HCT116 (cell line): ENCODE measurements around the gene RANGAP1. TPM values are rescaled to one million over a fixed set of nuclear protein-coding genes. Genes with fewer than 3 reads are reported as not detected.
A peak's percentile ranks its signal among the peaks of the same experiment; 100 is the strongest.

Source experiments
- ATAC-seq: fragments of 200-7000 bp; cut with Tn5 transposase; 2 replicates; pipeline ENCODE4 v1.9.1; 2020; ENCODE audit warnings: mild to moderate bottlenecking, moderate library complexity
- BruUV-seq: library from RNA; stranded (reverse); fragments of 400-500 nt; replicated peaks from 2 replicates; lab custom pipeline; 2021; lab: Mats Ljungman, UMichigan
- CTCF ChIA-PET: fragments of 300-600 bp; sonication (Branson Sonifier 250); formaldehyde crosslinking; loops from one replicate; lab custom pipeline; 2021; ENCODE audit warnings: antibody characterized with exemption; lab: Charles Lee
- POLR2A ChIA-PET: fragments of 300-600, 350-600 bp; sonication (Branson Sonifier 250); formaldehyde crosslinking; loops from one replicate; lab custom pipeline; 2021; ENCODE audit warnings: antibody characterized with exemption; lab: Charles Lee
- RAD21 ChIA-PET, 2 experiments: fragments of 300-600 bp; sonication (Branson Sonifier 250); formaldehyde crosslinking; loops; one replicate each; lab custom pipeline; 2023; ENCODE audit warnings: low total read pairs in 2 of 2; ENCODE audit not compliant: uncharacterized antibody in 2 of 2, unreplicated experiment in 2 of 2, low non-redundant PET in 1 of 2; lab: Charles Lee
- DNase-seq: peaks from one replicate; pipeline ENCODE4 v3.0.0-alpha.2; 2010; ENCODE audit warnings: low read depth, low spot score
- H2AFZ ChIP-seq: fragments of 200-600 bp; shearing (Covaris generic), sonication (generic); 2 replicates; pipeline ENCODE4 v1.6.1; 2017; ENCODE audit warnings: low read depth, mixed run types, mixed read lengths, antibody characterized with exemption, low read length; ENCODE audit not compliant: poor library complexity, severe bottlenecking
- H3K27ac ChIP-seq: 2 replicates; pipeline ENCODE4 v1.5.1; 2012; ENCODE audit warnings: low read depth, low read length
- H3K27me3 ChIP-seq: fragments of 200-600 bp; sonication (generic); 2 replicates; pipeline ENCODE4 v1.6.1; 2016; ENCODE audit warnings: mixed run types, low read length, mixed read lengths; ENCODE audit not compliant: insufficient read depth
- H3K36me3 ChIP-seq, 2 experiments: fragments of 200-500 bp in 1 of 2; fragments of 200-600 bp in 1 of 2; sonication (Bioruptor generic) in 1 of 2; sonication (generic) in 1 of 2; 2 replicates each; pipeline versions ENCODE4 v1.5.1 to v1.6.1; 2014 to 2016; ENCODE audit warnings: low read length in 2 of 2, inconsistent platforms in 1 of 2, mixed read lengths in 1 of 2, mixed run types in 1 of 2; ENCODE audit not compliant: insufficient read depth in 2 of 2, control insufficient read depth in 1 of 2
- H3K4me1 ChIP-seq, 2 experiments: fragments of 200-600 bp in 1 of 2; sonication (generic) in 1 of 2; 2 replicates each; pipeline versions ENCODE4 v1.5.1 to v1.6.1; 2012 to 2017; ENCODE audit warnings: low read length in 2 of 2, inconsistent platforms in 1 of 2, mild to moderate bottlenecking in 1 of 2, mixed read lengths in 1 of 2, mixed run types in 1 of 2, moderate library complexity in 1 of 2; ENCODE audit not compliant: insufficient read depth in 2 of 2, control insufficient read depth in 1 of 2
- H3K4me2 ChIP-seq: fragments of 200-600 bp; sonication (generic); 2 replicates; pipeline ENCODE4 v1.6.1; 2017; ENCODE audit warnings: mixed run types, low read length, mixed read lengths
- H3K4me3 ChIP-seq, 2 experiments: fragments of 200-600 bp in 1 of 2; sonication (generic) in 1 of 2; replicated peaks in 1 of 2; 2 replicates each; pipeline ENCODE4 v1.5.1; 2011 to 2016; ENCODE audit warnings: low read length in 2 of 2, control low read depth in 1 of 2, low read depth in 1 of 2, mild to moderate bottlenecking in 1 of 2, mixed read lengths in 1 of 2, mixed run types in 1 of 2
- H3K79me2 ChIP-seq: fragments of 200-600 bp; sonication (generic); 2 replicates; pipeline ENCODE4 v1.6.1; 2017; ENCODE audit warnings: mild to moderate bottlenecking, mixed run types, low read length, moderate library complexity, mixed read lengths; ENCODE audit not compliant: insufficient read depth
- H3K9ac ChIP-seq: fragments of 200-600 bp; sonication (generic); 2 replicates; pipeline ENCODE4 v1.6.1; 2016; ENCODE audit warnings: low read length, mixed read lengths
- H3K9me2 ChIP-seq: fragments of 200-600 bp; sonication (generic), shearing (Covaris generic); 2 replicates; pipeline ENCODE4 v1.6.1; 2017; ENCODE audit warnings: mixed run types, mild to moderate bottlenecking, moderate library complexity; ENCODE audit not compliant: insufficient read depth
- H3K9me3 ChIP-seq, 2 experiments: fragments of 200-500 bp in 1 of 2; fragments of 200-600 bp in 1 of 2; sonication (Bioruptor generic) in 1 of 2; sonication (generic) in 1 of 2; 2 replicates each; pipeline ENCODE4 v1.6.1; 2014 to 2017; ENCODE audit warnings: low read length in 2 of 2, mixed read lengths in 2 of 2, inconsistent platforms in 1 of 2, low read depth in 1 of 2, mild to moderate bottlenecking in 1 of 2, mixed run types in 1 of 2, moderate library complexity in 1 of 2; ENCODE audit not compliant: control insufficient read depth in 1 of 2, insufficient read depth in 1 of 2
- H4K20me1 ChIP-seq: fragments of 200-600 bp; sonication (generic), shearing (Covaris generic); 2 replicates; pipeline ENCODE4 v1.6.1; 2017; ENCODE audit warnings: mixed run types, mild to moderate bottlenecking, moderate library complexity; ENCODE audit not compliant: insufficient read depth
- CBX3 ChIP-seq: IDR thresholded peaks from 2 replicates; pipeline ENCODE4 v1.6.1; 2012; ENCODE audit warnings: low read depth
- EZH2phosphoT487 ChIP-seq: fragments of 200-600 bp; IDR thresholded peaks from 2 replicates; pipeline ENCODE4 v1.6.1; 2018; ENCODE audit warnings: antibody characterized with exemption, borderline replicate concordance
- intact Hi-C: fragments of 100-400 bp; cut with micrococcal nuclease; formaldehyde crosslinking; loops from 2 replicates; pipeline ENCODE4 v1.10.0; 2022
- total RNA-seq: library from RNA; stranded (reverse); gene quantifications from one replicate; pipeline ENCODE4 v1.2.1, GENCODE V29; 2021; ENCODE audit not compliant: unreplicated experiment
- TF ChIP-seq, protein P1 (sequence below), 3 experiments: fragments of 200-600 bp in 1 of 3; sonication (generic) in 1 of 3; IDR thresholded peaks in 2 of 3; conservative IDR thresholded peaks in 1 of 3; 2 replicates each; pipeline ENCODE4 v1.5.1; 2012 to 2017; ENCODE audit warnings: low read depth in 2 of 3, low read length in 2 of 3, antibody characterized with exemption in 1 of 3, borderline replicate concordance in 1 of 3, control low read depth in 1 of 3, mild to moderate bottlenecking in 1 of 3, mixed read lengths in 1 of 3, mixed run types in 1 of 3, moderate library complexity in 1 of 3; ENCODE audit not compliant: insufficient read depth in 1 of 3
- TF ChIP-seq, protein P2 (sequence below): IDR thresholded peaks from 2 replicates; pipeline ENCODE4 v1.6.1; 2012

Gene RANGAP1
- total RNA-seq, 1 experiment from 2014 or later, result 121 TPM

DNA sequence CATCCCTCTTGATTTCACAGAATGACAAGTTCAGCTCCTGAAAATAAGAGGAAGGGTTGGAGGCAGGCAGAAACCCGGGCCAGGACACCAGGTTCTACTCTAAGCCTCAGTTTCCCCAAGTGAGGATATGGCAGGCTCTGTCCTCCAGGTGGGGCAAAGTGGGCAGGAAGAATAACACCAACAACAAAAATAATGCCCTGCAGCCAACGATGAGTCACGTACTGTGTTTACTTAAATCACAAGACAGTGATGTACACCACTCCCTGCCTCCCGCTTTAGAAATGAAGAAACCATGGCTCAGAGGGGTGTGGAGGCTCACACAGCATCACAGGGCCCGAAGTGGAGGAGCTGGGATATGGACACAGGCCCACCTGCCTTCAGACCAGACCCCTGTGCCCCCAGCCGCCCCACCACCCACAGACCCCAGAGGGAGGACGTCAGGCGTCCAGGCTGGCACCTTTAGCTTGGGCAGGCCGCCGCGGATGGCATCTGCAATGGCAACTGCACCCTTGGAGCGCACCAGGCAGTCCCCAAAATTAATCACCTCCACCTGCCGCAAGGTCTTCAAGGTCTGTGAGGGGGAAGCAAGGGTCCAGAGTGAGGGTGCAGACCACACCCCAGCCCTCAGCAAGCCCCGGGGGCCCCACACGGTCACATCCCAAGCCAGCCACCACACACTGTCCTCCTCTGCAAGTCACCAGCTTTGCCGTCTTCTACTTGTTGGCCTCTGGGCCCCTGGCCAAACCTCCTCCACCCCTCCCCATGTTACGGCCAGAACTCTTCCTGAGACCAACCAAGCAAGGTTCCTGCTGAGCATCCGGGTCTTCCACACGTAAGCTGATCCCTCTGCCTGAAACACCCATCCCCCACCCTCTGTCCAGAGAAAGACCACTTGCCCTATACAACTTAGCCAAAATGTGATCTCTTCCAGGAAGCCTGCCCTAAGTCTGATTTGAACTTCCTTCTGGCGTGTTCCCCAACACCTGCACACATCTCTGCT, 29.4 kb downstream of the RANGAP1 start:
- BruUV-seq, result no TSS peak
- Histone ChIP-seq H4K20me1 (no peaks in the 10 kb centered on the region), H3K9me2 (no peaks in the 10 kb centered on the region), H3K79me2 (peaks cover 29% of the 10 kb centered on the region; the same call in 1 of the 2 replicates), H3K27ac (peak overlapping the region; percentile 10; the same call in 1 of the 2 replicates), H3K36me3 (peaks cover 65 to 68% of the 10 kb centered on the region in 2 experiments), H2AFZ (no peak overlapping the region), H3K4me1 (no peaks in the 10 kb centered on the region), H3K9ac (no peak overlapping the region), H3K9me3 (no peaks in the 10 kb centered on the region), H3K4me2 (no peak overlapping the region), H3K4me3 (no peak overlapping the region), H3K27me3 (no peaks in the 10 kb centered on the region)
- ATAC-seq (peak; percentile 35; the same call in 1 of the 2 replicates), DNase-seq (no peak)
- ChIA-PET RAD21 (no interaction called here), POLR2A (interaction anchor here (0.6 kb wide), 1 partner anchor 147 kb away, joined by 4 read pairs; no protein-coding TSS in a partner anchor), CTCF (no interaction called here)
- intact Hi-C loops, result no loop called here
- TF ChIP-seq, protein P1, sequence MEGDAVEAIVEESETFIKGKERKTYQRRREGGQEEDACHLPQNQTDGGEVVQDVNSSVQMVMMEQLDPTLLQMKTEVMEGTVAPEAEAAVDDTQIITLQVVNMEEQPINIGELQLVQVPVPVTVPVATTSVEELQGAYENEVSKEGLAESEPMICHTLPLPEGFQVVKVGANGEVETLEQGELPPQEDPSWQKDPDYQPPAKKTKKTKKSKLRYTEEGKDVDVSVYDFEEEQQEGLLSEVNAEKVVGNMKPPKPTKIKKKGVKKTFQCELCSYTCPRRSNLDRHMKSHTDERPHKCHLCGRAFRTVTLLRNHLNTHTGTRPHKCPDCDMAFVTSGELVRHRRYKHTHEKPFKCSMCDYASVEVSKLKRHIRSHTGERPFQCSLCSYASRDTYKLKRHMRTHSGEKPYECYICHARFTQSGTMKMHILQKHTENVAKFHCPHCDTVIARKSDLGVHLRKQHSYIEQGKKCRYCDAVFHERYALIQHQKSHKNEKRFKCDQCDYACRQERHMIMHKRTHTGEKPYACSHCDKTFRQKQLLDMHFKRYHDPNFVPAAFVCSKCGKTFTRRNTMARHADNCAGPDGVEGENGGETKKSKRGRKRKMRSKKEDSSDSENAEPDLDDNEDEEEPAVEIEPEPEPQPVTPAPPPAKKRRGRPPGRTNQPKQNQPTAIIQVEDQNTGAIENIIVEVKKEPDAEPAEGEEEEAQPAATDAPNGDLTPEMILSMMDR (IDR thresholded peaks at IDR 0.05 in 2 of 3, conservative IDR thresholded peaks at IDR 0.05 in 1 of 3; ENCODE audit: borderline replicate concordance in 1 of 3, insufficient read depth in 1 of 3, low read depth in 2 of 3, low read length in 2 of 3), result no peak
- no peak for TF ChIP-seq EZH2phosphoT487
- TF ChIP-seq, protein P2, sequence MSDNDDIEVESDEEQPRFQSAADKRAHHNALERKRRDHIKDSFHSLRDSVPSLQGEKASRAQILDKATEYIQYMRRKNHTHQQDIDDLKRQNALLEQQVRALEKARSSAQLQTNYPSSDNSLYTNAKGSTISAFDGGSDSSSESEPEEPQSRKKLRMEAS, result no peak
- TF ChIP-seq CBX3, result no peak
